Hematopoietic multipotent progenitor cell treated with erythropoietin and hydrocortisone succinate and interleukin-3 and kit ligand, for 15 days (in vitro differentiated cells): ENCODE results near the gene PDHX.

ENCODE experiments used
- DNase-seq: peaks from one replicate; pipeline ENCODE4 v3.0.0-alpha.2; 2015; ENCODE audit warnings: low spot score

PDHX gene

DNA sequence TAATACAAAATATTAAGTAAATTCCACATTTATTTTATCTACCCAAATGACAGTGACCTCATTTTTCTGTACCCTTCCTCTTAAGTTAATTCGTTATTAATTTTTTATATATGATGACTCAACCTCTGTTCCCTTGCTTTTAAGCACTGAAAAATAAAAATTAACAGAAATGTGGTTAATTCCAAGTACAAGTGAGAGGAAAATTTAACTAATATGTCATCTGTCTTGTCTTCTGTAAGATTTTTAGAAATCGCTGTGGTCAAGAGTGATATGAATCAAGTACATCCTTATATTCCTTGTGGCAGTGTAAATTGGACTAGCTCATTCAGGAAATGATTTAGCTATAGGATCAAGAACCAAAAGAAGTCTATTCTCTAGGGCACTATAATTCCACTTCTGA lies 74.5 kb downstream of the PDHX start:
- DNase-seq, result no peak

GRCh38 chr11:34994854-34995253 lies 78.4 kb downstream of the PDHX start:
- no peak for DNase-seq

DNA sequence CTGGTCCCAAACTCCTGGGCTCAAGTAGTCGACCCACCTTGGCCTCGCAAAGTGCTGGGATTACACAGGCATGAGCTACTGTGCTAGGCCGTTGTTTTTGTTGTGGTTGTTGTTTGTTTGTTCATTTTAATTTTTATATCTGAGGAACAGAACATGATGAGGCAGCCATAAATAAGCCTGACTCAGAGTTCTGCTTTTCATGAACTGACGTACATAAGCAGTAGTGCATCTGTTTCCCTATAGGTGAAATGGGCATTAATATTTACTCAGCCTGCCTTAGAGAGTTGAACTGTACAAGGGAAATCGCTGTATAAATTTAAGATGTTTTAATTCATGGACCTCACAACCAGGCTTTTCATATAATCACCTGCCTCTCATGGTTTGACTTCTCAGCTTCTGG lies 80.5 kb downstream of the PDHX start:
- no peak for DNase-seq

DNA sequence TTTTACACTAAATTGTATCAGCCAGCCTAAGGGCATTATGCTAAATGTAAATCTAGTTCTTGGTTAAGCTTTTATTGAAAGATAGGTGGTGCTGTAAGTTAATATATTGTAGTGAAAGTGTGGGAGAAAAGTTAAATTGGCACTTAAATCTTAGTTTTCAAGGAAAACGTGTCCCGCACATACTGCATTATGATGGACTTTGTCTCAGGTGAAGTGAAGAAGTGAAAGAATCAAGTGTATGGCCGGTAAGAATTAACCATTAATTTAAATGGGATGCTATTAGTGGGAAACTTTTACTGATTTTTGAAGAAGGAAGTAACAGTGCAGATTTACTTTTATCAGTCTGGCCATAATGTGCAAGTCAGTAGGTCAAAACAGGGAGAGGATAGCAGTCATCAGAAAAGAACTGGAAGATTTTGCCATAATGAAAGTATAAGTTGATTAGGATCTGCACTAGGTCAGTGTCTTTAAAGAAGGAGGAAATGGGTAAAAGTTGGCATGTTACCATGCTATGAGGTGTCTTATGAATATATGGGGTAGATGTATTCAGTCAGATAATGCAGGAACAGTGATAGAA lies 81.6 kb downstream of the PDHX start:
- peak; percentile 21 for DNase-seq

GRCh38 chr11:34999453-34999852 lies 83.0 kb downstream of the PDHX start:
- no peak for DNase-seq

GRCh38 chr11:35003186-35003585 lies 86.8 kb downstream of the PDHX start:
- no peak for DNase-seq

DNA sequence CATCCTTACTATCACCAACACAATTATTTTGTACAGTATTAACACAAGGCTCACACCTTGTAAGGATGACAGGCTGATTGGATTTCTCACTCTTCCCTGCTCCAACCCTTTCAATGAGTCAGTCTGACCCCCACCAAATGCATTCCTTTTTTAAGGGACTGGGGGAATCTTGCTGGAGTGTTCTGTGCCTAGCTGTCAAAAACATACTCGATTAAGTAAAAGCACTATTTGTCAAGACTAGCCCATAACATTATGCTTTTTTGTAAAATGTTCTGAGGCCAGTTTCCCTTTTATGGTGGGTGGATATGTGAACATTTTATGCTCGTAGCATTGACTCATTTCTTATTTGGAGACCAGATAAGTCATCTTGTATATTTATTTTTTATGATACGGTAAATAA lies 87.2 kb downstream of the PDHX start:
- no peak for DNase-seq

GRCh38 chr11:35005141-35005780 lies 88.8 kb downstream of the PDHX start:
- no peak for DNase-seq

- DNase-seq, result no peak
These were observed 90.1 kb downstream of the PDHX start for GRCh38 chr11:35006389-35007128.

DNA sequence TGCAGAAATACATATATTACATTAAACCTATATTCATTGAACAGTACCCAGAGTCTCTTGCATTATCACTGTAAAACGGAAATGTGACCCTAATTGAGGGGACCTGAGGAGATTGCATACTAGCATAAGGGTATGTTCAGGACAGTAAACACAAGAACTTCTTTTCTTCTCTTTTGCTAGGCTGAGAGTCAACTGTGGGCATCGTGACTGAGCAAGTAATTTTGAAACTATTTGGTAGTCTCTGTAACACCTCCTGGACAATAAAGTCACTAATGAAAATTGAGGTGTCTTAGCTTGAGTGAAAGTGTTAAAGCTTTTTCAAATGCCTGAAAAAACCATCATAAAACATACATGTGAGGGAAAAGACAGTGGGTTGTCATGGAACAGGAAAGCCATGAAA lies 90.9 kb downstream of the PDHX start:
- no peak for DNase-seq

GRCh38 chr11:35009191-35009943 lies 92.9 kb downstream of the PDHX start:
- no peak for DNase-seq

- DNase-seq, result no peak
These were observed 93.5 kb downstream of the PDHX start for GRCh38 chr11:35009944-35010342.

DNA sequence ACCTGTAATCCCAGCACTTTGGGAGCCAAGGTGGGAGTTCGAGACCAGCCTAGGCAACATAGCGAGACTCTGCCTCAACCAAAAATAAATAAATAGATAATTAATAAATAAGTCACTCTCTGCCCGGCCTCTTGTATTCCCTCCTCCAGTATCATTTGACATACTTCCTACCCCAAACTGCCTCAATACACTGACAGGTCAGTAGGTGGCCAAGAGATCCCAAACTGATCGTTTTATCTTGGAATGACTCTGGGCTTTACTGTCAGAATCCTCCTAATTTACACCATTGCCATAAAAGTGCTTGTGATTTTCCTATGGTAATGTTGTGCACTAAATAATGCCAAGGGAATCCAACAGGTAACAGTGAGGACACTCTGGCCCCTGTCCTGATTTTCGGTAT lies 94.2 kb downstream of the PDHX start:
- DNase-seq, result no peak

DNA sequence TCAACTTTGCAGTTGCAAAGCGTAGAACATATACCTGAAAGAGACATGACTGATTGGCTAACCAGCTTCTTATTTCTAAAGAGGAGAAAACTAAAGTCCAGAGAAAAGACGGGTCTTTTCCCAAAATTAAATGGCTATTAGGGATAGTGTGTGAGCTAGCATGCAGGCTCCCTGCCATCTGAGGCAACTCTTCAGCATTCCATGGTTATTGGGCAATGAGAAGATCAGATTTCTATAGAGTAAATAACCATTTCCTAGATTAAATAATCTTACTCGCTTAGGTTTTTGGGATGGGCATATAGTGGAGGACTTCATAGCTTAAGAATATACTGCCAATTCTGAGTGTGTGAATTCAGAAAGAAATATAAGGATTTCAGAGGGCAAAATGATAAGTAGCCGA lies 95.0 kb downstream of the PDHX start:
- DNase-seq, result no peak

GRCh38 chr11:35011944-35012343 lies 95.5 kb downstream of the PDHX start:
- DNase-seq, result no peak

DNA sequence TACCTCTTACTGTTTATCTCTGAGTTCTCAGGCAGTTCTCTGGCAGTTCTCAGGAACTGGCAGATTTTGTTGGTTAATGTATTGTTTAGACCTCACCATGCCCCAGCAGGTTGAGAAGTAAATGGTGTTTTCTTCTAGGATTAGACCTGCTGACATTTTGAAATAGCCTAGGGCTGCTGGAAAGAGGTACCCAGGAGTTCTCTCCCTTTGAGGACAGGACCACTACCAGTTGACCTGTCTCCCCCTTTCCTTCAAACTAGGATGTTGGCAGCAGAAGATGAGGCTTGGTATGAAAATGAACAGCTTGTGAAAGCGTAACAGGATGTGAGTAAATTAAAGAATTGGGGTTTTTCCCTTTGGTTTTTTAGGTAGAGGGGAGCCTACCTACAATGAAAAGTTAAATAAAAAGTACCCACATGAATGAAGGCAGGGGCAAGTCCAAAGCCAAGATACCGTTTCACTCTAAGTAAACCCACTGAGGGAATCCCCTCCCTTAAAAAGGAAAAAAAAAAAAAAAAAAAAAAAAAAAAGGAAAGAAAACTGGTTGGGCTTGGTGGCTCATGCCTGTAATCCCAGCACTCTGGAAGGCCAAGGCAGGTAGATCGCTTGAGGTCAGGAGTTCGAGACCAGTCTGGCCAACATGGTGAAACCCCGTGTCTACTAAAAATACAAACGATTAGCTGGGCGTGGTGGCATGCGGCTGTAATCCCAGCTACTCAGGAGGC lies 96.2 kb downstream of the PDHX start:
- DNase-seq, result no peak

- DNase-seq, result no peak
These were observed 97.3 kb downstream of the PDHX start for GRCh38 chr11:35013514-35014233.

DNA sequence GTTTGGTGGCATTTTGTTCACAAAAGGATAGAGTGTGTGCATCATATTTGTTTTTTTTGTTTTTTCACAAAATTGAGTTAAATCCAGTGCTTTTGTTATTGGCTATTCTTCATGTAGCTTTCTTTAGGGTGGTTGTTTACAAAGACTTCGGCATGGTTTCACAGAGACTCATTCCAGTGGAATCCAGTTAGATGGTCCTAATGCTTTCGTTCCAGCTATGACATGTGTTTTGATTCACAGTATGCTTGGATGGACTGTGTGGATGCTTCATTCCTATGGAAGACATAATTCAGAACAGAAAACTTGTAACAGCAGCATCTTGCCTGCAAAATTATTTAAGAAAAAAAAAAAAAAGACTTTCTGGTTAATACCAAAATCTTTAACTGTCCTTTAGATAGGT lies 97.9 kb downstream of the PDHX start:
- DNase-seq, result no peak

- no peak for DNase-seq
These were observed 99.4 kb downstream of the PDHX start for GRCh38 chr11:35015621-35016387.

GRCh38 chr11:35016916-35017315 lies 100.5 kb downstream of the PDHX start:
- DNase-seq, result no peak
